GM21423 (cell line): ENCODE data around the gene SIK3.
"Not testable (repeated sequence)": the region's sequence is repeated elsewhere in the genome, so short reads cannot be mapped to it uniquely, and the experiment has no call there.

Experiments
- ATAC-seq: cut with Tn5 transposase; IDR thresholded peaks from one replicate; pipeline ENCODE4 v1.9.1; 2021; ENCODE audit warnings: mild to moderate bottlenecking, moderate library complexity; ENCODE audit not compliant: unreplicated experiment

Gene SIK3

DNA sequence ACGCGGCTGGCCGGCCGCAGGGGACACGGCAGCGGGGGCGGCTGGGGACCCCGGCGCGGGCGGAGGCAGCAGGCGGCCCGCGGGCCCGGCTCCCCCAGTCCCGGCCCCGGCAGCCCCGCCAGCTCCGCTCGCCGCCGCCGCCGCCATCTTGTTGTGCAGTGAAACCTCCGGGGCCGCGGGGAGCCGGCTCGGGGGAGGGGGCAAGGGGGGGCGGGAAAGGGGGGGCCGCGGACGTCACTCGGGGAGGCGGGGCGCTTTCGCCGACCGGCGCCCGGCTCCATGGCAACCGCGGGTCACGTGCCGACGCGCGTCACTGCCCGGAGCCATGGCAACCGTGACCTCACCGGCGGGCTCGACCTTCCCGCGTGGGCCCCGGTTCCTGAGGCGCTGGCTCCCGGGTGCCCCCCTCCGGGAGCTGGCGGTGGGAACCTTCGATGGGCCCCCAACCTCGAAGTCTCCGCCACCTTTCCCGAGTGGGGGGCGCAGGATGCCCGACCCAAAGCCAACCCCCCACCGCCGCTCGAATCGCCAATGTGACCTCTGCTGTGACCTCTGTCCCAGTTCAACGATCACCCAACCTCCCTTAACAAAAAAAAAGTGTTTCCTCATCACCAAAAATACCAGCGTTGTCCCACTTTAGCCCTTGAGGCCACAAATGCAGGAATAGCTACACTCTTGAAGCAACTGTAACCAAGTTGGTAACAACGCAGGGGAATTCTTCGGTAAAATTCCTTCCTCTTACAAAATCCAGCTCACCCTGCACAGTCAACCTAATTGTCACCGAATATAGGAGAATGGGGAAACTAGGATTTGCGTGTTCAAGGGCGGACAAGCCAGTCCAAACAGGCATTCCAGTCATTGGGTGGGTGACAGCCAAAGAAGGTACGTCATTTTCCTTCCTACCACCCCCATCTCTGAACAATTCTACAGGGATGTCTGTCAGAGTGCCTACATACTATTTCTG lies at the start of gene SIK3:
Gene SIK3 (minus strand): TSS at position 160 of the 964 bp plus-strand sequence. CDS start 13 bp downstream, at position 147.
- peak; percentile 84 for ATAC-seq

DNA sequence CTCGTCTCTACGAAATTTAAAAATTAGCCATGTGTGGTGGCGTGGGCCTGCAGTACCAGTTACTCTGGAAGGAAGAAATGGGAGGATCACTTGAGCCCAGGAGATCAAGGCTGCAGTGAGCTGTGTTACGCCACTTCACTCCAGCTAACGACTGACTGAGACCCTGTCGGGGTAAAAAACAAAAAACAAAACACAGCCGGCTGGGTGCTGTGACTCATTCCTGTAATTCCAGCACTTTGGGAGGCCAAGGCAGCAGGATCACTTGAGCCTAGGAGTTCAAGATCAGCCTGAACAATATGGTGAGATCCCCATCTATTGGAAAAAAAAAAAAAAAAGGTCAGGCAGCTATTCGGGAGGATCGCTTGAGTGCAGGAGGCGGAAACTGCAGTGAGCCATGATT lies 48.3 kb upstream of the SIK3 start:
- no peak for ATAC-seq

DNA sequence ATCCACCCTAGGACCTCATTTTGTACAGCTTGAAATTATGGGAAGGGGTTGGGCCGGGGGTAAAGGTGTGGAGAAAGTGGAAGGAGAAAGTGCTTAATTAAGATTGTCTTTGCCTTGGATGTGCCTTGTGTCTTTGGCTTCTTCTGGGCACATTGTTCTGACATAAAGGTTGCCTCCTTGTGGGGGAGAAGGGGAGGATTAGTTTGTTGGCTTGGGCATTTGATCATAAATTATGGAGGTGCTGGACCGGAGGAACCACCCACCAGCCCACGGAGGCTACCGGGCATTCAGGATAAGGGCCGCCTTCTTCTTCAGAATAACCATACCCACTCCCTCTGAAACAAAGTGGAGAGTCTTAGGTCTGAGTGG lies 47.1 kb upstream of the SIK3 start:
- ATAC-seq = no peak

GRCh38 chr11:117144477-117145392 lies 46.5 kb upstream of the SIK3 start:
- ATAC-seq = peak; percentile 49

GRCh38 chr11:117143871-117144476 lies 45.7 kb upstream of the SIK3 start, which contains the start of gene PAFAH1B2:
TSS of gene PAFAH1B2 (plus strand) at chr11:117144287. CDS start at chr11:117152448, 8,161 bp downstream.
- ATAC-seq = peak; percentile 98

GRCh38 chr11:117143390-117143789 lies 45.2 kb upstream of the SIK3 start:
- no peak for ATAC-seq

DNA sequence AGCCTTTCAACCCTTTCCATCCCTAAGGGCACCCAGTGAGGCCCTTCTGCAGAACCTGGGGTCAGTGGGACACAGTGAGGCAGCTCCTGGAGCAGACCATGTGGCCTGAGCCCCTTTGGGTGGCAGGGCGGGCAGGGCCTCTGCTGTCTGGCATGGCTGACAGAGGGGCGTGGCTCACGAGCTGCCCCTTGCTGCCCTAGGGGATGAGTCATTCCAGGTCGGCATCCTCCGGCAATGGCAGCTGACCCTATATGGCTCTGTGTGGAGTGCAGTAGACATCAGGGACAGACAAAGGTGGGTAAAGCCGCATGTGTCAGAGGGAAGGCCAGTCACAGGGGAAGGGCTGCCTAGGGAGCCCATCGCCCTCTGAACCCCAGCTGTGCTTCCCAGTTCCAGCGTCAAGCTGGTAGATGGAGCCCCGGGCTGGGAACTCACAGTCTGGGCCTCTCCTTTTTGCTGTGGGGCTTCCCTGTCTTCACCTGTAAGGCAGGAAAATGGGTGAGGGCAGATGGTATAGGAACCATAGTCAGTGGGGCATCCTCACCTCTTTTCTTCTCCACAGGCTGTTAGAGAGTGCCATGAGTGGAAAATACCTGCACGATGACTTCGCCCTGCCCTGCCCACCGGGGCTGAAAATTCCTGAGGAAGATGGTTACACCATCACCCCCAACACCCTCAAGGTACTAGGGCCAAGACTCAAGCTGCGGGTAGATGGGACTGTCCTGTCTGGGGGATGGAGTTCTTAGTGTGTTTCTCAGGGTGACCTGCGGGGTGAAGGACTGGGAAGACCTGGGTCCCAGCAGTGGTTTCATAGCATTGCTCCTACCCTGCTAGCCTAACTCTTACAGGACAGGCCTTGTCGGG lies 39.2 kb upstream of the SIK3 start:
- not testable (repeated sequence) for ATAC-seq

DNA sequence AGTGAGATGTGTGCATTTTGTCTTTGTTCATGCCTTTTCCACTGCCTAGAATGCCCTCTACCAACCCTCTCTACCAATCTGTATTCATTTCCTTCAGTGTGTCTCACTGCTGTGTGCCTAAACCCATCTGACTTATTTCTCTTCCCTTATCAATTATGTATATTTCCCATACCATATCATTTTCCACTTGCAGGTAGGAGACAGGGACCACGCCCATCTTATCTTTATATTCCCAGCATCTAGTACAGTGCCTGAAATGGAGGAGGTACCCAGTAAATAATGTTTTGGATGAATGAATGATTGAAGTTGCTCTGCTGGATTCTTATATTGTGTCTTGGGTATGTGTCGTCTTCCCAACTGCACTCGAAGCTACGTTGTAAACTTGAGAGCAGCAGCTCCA lies 36.8 kb upstream of the SIK3 start:
- not testable (repeated sequence) for ATAC-seq

DNA sequence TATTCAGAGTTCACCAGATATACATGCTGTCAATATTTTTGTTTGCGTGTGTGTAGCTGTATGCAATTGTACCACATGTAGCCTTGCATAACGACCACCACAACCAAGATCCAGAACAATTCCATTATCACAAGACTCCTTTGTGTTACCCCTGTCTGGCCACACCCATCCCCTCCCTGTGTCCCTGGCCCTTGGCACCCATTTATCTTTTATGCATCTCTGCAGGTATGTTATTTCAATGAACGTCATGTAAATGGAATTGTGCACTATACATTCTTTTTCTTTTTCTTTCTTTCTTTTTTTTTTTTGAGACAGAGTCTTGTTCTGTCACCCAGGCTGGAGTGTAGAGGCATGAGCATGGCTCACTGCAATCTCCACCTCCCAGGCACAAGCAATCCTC lies 36.2 kb upstream of the SIK3 start:
- no peak for ATAC-seq

GRCh38 chr11:117130879-117131278 lies 32.7 kb upstream of the SIK3 start:
- no peak for ATAC-seq

GRCh38 chr11:117130396-117130795 lies 32.2 kb upstream of the SIK3 start:
- not testable (repeated sequence) for ATAC-seq

GRCh38 chr11:117128289-117128688 lies 30.1 kb upstream of the SIK3 start:
- no peak for ATAC-seq

DNA sequence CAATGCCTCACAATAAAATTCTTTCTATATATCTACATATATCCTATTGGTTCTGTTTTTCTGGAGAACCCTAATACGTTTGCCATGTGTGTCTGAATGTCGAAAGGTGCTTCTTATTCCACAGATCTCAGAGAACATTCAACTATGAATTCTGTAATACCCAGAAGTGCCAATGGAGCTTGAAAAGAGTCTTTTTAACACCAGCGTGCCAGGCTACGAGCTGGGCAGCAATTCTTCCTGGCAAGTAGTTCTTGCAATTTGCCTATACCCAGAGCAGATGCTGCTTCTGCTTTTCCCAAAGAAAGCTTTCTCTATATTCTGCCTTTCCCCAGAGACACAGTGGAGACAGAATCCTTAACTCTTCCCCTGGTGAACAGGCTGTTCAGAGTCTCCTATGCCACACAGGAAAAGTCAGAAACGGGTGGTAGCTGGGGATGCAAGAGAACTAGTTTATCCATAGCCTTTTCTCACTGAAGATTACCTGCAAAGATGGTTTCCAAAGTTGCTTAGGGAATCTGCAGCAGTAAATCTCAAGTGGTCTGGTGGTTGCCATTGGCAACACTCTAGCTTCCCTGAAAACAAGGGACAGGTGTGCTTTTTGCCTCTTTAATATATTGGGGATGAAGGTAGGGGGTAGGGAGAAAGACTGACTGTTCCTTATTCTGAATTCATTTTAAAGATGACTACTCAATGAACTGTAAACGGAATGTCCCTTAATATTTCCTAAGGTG lies 29.1 kb upstream of the SIK3 start:
- no peak for ATAC-seq

DNA sequence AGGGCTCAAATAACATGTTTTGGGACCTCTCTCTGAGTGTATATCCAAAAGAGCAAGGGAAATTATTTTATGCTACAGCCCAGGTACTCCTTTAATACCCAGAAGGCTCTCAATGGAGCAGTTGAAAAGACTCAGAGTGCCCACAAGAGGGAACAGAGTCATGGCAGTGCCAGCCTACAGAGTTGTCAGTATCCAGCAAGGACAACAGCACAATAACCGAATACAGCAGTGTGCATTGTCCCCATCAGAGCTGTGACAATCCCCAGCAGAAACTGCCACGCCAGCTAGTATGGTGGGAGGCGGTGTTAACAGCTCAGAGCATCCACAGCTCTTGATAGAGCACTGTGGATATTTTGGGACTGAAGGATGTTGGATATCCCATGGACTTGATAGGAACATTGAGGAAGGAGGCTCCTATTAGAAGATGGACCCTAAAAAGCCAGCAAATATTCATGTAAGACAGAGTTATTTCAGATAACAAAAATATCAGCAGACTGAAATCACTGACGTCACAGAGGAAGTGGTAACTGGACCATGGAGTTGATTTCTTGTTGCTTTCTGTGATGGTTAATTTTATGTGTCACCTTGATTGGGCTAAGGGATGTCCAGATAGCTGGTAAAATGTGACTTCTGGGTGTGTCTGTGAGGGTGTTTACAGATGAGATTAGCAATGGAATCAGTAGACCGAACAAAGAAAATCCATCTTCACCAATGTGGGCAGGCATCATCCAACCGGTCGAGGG lies 28.2 kb upstream of the SIK3 start:
- ATAC-seq = no peak

GRCh38 chr11:117122556-117122955 lies 24.3 kb upstream of the SIK3 start:
- no peak for ATAC-seq

DNA sequence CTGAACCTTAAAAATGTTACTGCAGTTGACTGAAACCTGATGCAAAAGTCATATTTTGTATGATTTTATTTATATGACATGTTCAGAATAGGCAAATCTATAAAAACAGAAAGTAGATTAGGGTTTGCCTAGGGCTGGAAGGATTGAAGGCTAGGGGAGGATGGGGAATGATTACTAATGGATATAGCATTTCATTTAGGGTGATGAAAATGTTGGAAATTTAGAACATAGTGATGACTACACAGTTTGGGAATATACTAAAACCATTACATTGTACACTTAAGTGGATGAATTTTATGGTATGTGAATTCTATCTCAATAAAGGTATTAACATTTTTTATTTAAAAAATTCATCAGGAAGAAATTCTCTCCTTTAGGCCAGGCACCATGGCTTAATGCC lies 22.9 kb upstream of the SIK3 start:
- ATAC-seq = no peak

DNA sequence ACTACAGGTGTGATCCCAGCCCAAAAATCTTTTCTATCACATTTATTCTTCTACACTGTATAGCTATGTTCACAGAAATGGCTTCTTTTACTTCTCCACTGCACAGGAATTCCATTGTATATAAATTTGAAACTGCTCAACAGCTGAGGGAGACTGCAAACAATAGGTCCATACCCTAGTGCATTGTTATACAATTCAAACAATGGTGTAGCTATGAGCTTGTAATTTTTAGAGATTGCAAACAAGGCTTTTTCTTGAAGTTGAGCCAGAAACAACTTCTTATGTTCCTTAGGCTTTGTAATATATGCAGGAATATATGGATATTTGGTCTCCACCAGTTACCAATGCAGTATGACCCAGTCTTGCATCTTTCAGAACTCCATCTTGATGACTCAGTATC lies 19.5 kb upstream of the SIK3 start:
- ATAC-seq = no peak

- not testable (repeated sequence) for ATAC-seq
Observed at GRCh38 chr11:117112939-117113338, 14.7 kb upstream of the SIK3 start.

- ATAC-seq = not testable (repeated sequence)
Observed at GRCh38 chr11:117112497-117112896, 14.3 kb upstream of the SIK3 start.
